Activated effector memory CD4-positive, alpha-beta T cell treated with Interleukin-2 at 50 U/mL for 16 hours (primary cell): ENCODE measurements around the gene LSAMP.
"Not testable (repeated sequence)": the region's sequence is repeated elsewhere in the genome, so short reads cannot be mapped to it uniquely, and the experiment has no call there.

Experiments used
- DNase-seq: peaks from one replicate; pipeline ENCODE4 v3.0.0-alpha.2; 2020

The LSAMP gene

DNA sequence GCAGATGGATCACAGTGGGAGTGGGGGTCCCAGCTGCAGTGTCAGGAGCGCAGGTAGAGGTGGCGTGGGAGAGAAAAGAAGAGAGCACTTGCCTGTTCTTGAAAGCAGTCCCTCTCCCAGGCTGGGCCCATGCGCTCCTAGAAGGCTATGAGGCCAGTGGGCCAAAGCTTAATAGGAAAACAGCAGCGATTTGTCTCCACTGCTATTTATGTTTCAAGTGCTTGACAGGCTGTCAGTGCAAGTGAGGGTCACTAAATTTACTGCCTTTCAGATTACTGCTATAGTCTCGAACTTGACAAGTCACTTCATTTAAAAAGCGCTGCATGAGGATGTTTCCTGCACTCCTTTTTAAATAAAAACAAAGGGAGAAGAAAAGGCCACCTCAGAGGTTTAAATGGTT is 582.4 kb downstream of the LSAMP start:
- no peak for DNase-seq

DNA sequence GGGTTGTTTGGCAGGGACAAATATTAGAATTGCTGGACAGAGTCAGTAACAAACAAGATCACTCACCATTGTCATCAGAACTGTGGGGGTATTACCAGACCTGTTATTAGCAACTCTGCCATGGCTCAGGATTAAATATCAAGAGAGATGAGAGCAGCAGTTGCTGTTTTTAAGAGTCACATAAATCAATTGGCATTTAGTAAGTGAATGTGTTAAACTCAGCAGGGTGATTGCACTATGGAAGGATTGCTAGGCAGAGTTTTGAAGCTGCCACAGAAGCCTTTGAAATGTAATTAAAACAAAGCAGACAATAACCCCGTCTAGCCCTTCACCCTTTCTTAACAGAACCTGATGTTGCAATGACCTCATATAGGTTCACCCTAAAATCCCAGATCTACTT is 583.2 kb downstream of the LSAMP start:
- no peak for DNase-seq

DNA sequence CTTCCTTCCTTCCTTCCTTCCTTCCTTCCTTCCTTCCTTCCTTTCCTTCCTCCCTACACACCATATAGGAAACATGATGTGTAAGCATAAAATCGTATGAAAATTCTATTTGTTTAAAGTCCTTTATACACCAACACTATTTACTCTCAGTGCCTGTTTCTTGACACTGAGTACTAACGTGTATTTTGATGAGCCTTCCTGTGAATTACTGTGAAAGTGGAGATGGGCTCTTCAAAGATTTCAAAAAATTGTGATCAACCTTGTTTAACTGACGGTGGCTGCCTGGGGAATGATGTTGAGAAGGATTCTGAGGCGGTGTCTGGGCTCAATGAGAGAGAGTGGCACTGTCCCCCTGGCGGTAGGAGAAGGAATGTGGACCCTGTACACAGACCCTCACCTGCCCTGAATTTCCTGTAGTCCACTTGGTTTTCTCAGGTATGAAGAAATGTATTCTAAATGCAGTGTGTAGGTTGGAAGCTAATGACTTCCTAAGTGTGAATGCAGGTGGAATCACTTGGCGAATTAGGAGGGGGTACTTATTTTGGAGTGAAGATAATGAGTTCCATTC is 584.0 kb downstream of the LSAMP start:
- DNase-seq: no peak

DNA sequence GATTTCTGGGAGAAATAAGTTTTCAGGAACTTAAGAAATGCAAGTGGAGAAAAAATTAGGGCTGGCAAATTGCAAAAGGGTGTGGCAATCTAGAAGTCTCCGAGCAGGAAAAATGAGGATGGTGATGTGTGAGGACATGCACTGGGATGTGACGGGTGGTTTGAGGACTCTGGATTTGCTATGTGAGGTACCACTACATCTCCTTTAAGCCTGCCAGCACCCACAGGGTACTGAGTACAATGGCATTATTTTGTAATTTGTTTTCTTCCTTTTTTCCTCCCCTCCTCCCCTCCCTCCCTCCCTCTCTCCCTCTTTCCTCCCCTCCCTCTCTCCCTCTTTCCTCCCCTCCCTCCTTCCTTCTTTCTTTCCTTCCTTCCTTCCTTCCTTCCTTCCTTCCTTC is 584.5 kb downstream of the LSAMP start:
- DNase-seq: no peak

GRCh38 chr3:115859002-115859807 is 586.1 kb downstream of the LSAMP start:
- no peak for DNase-seq

DNA sequence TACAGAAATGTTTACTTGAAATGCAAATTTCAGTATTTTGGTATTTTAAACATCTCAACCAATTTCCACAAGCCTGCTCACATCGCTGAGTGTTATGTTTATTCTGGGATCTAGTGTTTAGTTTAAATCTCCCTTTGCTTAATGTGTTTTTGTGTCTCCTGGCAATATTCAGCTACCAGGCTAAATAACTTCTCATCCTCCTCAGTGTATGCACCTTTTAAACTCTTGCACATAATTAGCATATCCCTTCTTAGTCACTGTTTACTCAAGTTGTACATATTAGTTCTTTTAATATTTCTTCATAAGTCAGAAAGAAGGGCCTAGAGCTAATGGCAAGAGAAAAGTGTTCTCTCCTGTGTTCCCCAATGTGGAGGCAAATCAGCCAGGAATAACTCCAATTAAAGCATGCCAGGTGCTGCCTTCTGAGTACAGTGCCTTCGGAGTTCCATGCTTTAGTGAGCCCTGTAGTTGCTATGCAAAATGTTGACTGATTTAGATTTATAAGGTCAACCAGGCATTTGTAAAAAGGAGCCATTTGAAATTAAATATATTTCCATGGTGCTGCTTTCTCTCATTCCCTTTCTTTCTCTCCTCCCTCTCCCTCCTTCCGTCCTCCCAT is 587.7 kb downstream of the LSAMP start:
- no peak for DNase-seq

GRCh38 chr3:115855911-115856310 is 589.4 kb downstream of the LSAMP start:
- DNase-seq: no peak

- no peak for DNase-seq
Observed at GRCh38 chr3:115853104-115853503, 592.2 kb downstream of the LSAMP start.

GRCh38 chr3:115852278-115852677 is 593.0 kb downstream of the LSAMP start:
- DNase-seq: no peak

DNA sequence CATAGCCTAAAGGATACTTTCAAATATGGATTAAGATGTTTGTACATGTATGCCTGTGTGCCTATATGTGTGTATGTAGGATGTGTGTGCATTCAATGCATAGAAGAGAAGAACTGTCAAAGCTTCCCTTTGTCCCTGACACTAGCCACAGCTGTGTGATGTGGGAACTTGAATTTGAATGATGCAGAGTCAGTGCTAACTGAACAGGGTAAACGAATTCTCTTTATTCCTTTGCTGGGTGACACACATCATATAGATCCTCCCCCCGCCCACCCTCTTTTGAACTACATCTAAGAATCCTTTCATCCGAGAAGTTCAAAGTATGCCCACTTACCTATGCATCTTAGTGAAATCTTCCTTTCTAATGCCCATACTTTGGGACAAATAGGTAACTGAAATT is 593.7 kb downstream of the LSAMP start:
- DNase-seq: no peak

DNA sequence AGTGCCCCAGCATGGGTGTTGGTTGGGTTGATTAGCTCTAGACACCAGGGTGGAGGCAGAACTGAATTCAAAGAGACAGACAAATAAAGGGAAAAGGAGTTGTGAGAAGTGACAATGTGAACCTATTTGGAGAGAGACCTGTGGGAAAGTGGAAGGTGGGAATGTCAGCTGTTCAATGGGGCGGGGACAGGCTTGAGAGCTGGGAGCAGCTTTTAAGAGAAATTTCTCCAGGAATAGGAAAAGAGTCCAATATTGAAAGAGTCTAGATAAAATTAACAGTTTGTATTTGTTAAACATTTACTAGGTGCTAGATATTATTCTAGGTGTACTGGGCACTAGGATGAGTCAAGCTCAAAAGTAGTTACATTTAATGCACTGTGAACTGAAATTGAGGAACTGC is 596.6 kb downstream of the LSAMP start:
- DNase-seq: no peak

DNA sequence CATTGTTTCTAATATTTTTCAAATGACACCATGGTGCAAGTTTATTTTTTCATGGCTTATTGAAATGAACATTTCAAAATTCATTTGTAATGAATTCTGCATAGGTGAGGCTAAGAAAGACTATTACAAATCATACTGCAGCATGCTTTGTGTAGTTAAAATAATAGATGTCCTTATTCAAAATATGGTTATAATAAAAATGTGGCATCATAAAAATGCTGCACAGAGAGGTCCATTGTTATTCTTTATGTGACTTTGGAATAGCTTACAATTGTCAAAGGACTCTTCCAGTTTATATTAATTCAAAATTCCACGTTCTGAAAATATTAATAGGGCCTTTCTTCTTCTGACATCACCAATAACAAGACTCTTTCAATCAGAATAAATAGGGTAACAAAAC is 599.3 kb downstream of the LSAMP start:
- DNase-seq: no peak

GRCh38 chr3:115844729-115845128 is 600.6 kb downstream of the LSAMP start:
- not testable (repeated sequence) for DNase-seq

- DNase-seq: no peak
Observed at GRCh38 chr3:115843206-115843605, 602.1 kb downstream of the LSAMP start.

GRCh38 chr3:115839246-115839645 is 606.0 kb downstream of the LSAMP start:
- no peak for DNase-seq

- no peak for DNase-seq
Observed at GRCh38 chr3:115838786-115839185, 606.5 kb downstream of the LSAMP start.

DNA sequence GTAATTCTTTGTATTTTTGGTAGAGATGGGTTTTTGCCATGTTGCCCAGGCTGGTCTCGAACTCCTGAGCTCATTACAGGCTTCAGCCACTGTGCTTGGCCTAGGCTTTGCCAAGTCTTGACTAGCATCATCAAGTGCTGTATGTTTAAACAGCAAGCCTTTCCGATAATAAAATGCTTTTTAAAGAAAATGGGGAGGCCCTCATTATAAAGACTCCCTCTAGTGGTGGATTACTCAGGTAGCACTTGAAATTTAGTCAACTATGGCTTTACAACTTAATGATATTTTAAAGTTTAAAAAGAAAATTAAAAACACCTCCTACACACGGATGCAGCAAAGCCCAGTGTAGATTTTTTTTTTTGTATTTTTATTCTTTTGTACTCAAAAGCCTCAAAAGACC is 608.3 kb downstream of the LSAMP start:
- no peak for DNase-seq

- no peak for DNase-seq
Observed at GRCh38 chr3:115835946-115836345, 609.3 kb downstream of the LSAMP start.

DNA sequence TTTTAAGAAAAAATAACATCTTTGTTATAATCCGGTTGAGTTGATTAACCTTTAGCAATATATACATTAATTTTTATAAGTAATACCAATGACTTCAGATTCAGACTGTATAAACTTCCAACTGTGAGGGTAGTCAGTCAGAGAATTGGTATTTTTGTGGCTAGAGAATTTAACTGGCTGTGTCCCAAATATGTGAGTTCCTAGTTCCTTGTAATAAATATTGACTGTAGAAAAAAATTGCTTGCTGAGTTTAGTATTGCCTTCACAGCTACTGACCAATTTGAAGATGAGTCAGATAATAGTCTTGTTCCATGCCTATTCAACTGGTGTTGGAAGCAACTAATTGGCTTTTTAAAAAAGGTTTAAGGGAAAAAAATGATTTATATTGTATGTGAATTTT is 611.2 kb downstream of the LSAMP start:
- no peak for DNase-seq

- DNase-seq: no peak
Observed at GRCh38 chr3:115833074-115833473, 612.2 kb downstream of the LSAMP start.

DNA sequence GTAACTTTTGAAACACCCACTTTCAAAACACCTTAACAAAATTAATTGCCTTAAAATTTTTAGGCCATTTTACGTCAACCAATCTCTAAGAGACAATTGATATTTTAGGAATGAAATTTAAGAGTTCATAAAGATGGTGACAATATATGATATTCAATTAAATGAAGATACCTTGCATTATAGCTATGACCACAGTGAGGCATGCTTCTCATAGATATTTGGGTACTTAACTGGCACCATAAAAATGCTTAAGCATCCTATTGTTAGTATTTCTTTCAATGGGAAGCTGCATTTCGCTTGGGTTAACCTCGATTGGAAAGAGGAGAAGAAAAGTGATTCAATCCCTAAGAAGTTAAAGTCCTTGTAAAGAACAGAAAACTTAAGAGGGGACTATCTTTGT is 613.0 kb downstream of the LSAMP start:
- DNase-seq: no peak

GRCh38 chr3:115831864-115832263 is 613.4 kb downstream of the LSAMP start:
- no peak for DNase-seq

DNA sequence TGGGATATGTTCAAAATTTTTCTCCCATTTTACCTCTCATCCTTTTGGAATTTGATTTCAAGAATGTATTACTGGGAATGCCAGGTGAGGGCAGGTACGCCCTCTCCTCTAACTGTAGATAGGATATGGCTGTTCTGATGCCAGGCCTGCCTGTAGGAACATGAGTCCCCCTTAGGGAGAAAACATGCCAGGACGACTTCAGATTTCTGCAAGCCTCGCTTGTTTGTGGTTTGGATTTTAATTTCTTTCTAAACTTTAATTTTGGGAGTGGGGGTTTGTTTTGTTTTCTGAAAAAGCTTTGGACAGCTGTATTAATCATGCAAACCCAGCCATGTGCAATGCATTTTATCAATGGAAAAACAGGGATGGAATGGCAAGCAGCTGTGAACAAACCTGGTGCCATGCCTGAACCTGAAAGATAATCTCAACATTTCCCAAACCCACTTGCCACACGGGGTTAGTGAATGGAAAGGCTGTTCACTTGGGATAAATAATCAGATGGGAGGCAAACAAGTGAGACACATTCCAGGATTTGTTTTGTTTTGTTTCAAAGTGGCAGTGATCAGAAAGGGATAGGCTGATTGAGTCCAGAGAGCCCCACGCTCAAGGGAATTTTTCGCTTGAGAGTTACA is 614.4 kb downstream of the LSAMP start:
- no peak for DNase-seq

GRCh38 chr3:115828401-115828800 is 616.9 kb downstream of the LSAMP start:
- DNase-seq: no peak
